MM.1S (cell line): Measurements from ENCODE around the gene USO1.

Experiments
- DNase-seq: peaks from one replicate; pipeline ENCODE4 v3.0.0-alpha.2; 2015
- H2AFZ ChIP-seq: fragments of 300-600 bp; sonication (generic); 2 replicates; pipeline ENCODE4 v1.6.0; 2016; ENCODE audit warnings: antibody characterized with exemption, low read length
- H3F3A ChIP-seq: fragments of 300-600 bp; sonication (generic); 2 replicates; pipeline ENCODE4 v1.6.1; 2016; ENCODE audit warnings: mild to moderate bottlenecking, antibody characterized with exemption, low read length, moderate library complexity, mixed read lengths; ENCODE audit not compliant: insufficient read depth
- H3K27ac ChIP-seq: fragments of 300-600 bp; sonication (generic); 2 replicates; pipeline ENCODE4 v1.5.1; 2016; ENCODE audit warnings: mild to moderate bottlenecking, low read length
- H3K27me3 ChIP-seq: fragments of 300-600 bp; sonication (generic); replicated peaks from 2 replicates; pipeline ENCODE4 v1.6.0; 2016; ENCODE audit warnings: low read length; ENCODE audit not compliant: insufficient read depth
- H3K36me3 ChIP-seq: fragments of 300-600 bp; sonication (generic); replicated peaks from 2 replicates; pipeline ENCODE4 v1.6.1; 2016; ENCODE audit warnings: mild to moderate bottlenecking, low read length, mixed read lengths; ENCODE audit not compliant: insufficient read depth
- H3K4me1 ChIP-seq: fragments of 300-600 bp; sonication (generic); 2 replicates; pipeline ENCODE4 v1.6.1; 2016; ENCODE audit warnings: low read length, mixed read lengths
- H3K4me2 ChIP-seq: fragments of 300-600 bp; sonication (generic); 2 replicates; pipeline ENCODE4 v1.6.0; 2016; ENCODE audit warnings: low read depth, low read length
- H3K4me3 ChIP-seq: fragments of 300-600 bp; sonication (generic); 2 replicates; pipeline ENCODE4 v1.5.1; 2016; ENCODE audit warnings: low read length, mixed read lengths
- H3K79me2 ChIP-seq: fragments of 300-600 bp; sonication (generic); 2 replicates; pipeline ENCODE4 v1.6.1; 2016; ENCODE audit warnings: mixed run types, low read length, mixed read lengths
- H3K9ac ChIP-seq: fragments of 300-600 bp; sonication (generic); 2 replicates; pipeline ENCODE4 v1.6.1; 2016; ENCODE audit warnings: low read length, mixed read lengths
- H3K9me2 ChIP-seq: fragments of 300-600 bp; sonication (generic); replicated peaks from 2 replicates; pipeline ENCODE4 v1.6.1; 2016; ENCODE audit warnings: mild to moderate bottlenecking, low read length, mixed read lengths; ENCODE audit not compliant: insufficient read depth
- H3K9me3 ChIP-seq: fragments of 300-600 bp; sonication (generic); replicated peaks from 2 replicates; pipeline ENCODE4 v1.6.1; 2016; ENCODE audit warnings: mild to moderate bottlenecking, low read length, mixed read lengths; ENCODE audit not compliant: insufficient read depth
- H4K20me1 ChIP-seq: fragments of 300-600 bp; sonication (generic); 2 replicates; pipeline ENCODE4 v1.6.1; 2016; ENCODE audit warnings: mild to moderate bottlenecking, low read length, moderate library complexity, mixed read lengths; ENCODE audit not compliant: insufficient read depth
- EZH2 ChIP-seq: fragments of 300-600 bp; sonication (generic); optimal IDR thresholded peaks from 2 replicates; pipeline ENCODE3; 2017; ENCODE audit warnings: low read depth, mild to moderate bottlenecking, antibody characterized with exemption, low read length, mixed read lengths
- EZH2phosphoT487 ChIP-seq: fragments of 300-600 bp; sonication (generic); IDR thresholded peaks from 2 replicates; pipeline ENCODE4 v1.6.1; 2018; ENCODE audit warnings: antibody characterized with exemption, low read length
- TF ChIP-seq, protein P1 (sequence below): fragments of 300-600 bp; sonication (generic); IDR thresholded peaks from 2 replicates; pipeline ENCODE4 v1.5.1; 2016; ENCODE audit warnings: antibody characterized with exemption, low read length, mixed read lengths

The USO1 gene

GRCh38 chr4:75752637-75753036 is 28.3 kb downstream of the USO1 start:
- Histone ChIP-seq H3K9me2 (no peaks in the 10 kb centered on the region), H3K4me2 (no peak overlapping the region), H3K4me3 (no peak overlapping the region), H3K36me3 (peaks cover 6% of the 10 kb centered on the region; the same call in 1 of the 2 replicates), H2AFZ (no peak overlapping the region), H3K4me1 (no peaks in the 10 kb centered on the region), H4K20me1 (no peaks in the 10 kb centered on the region), H3K9me3 (no peaks in the 10 kb centered on the region), H3K79me2 (no peaks in the 10 kb centered on the region), H3K27me3 (no peaks in the 10 kb centered on the region), H3F3A (no peaks in the 10 kb centered on the region), H3K9ac (no peak overlapping the region), H3K27ac (no peak overlapping the region)
- DNase-seq: no peak
- TF ChIP-seq EZH2 (no peak), EZH2phosphoT487 (no peak)
- TF ChIP-seq, protein P1, sequence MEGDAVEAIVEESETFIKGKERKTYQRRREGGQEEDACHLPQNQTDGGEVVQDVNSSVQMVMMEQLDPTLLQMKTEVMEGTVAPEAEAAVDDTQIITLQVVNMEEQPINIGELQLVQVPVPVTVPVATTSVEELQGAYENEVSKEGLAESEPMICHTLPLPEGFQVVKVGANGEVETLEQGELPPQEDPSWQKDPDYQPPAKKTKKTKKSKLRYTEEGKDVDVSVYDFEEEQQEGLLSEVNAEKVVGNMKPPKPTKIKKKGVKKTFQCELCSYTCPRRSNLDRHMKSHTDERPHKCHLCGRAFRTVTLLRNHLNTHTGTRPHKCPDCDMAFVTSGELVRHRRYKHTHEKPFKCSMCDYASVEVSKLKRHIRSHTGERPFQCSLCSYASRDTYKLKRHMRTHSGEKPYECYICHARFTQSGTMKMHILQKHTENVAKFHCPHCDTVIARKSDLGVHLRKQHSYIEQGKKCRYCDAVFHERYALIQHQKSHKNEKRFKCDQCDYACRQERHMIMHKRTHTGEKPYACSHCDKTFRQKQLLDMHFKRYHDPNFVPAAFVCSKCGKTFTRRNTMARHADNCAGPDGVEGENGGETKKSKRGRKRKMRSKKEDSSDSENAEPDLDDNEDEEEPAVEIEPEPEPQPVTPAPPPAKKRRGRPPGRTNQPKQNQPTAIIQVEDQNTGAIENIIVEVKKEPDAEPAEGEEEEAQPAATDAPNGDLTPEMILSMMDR: no peak

DNA sequence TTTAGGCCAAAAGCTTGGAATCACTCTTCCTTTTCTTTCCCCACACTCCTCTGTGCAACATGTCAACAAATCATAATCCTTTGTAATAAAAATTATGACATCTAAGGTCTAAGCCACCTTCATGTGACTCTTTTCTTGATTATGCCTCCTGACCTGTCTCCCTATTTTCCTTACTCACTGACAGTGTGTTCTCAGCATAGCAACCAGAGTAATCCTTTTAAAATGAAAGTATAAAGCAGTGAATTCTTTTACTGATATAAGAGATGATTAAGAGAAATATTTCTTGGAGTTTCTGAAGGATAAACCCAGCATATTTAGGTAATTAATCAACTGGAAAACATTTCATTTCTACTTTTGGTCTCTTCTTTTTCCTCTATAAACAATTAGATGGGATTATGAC is 44.7 kb downstream of the USO1 start:
- H3K79me2 ChIP-seq: no peaks in the 10 kb centered on the region
- no peaks in the 10 kb centered on the region for H3K9me3 ChIP-seq
- H3K9ac ChIP-seq: no peak overlapping the region
- H3F3A ChIP-seq: no peaks in the 10 kb centered on the region
- no peak for DNase-seq
- no peaks in the 10 kb centered on the region for H3K27me3 ChIP-seq
- no peaks in the 10 kb centered on the region for H4K20me1 ChIP-seq
- no peak overlapping the region for H3K4me3 ChIP-seq
- H2AFZ ChIP-seq: no peak overlapping the region
- no peak overlapping the region for H3K27ac ChIP-seq
- no peak for TF ChIP-seq EZH2
- TF ChIP-seq EZH2phosphoT487: no peak
- TF ChIP-seq, protein P1: no peak
- H3K36me3 ChIP-seq: no peaks in the 10 kb centered on the region
- H3K4me2 ChIP-seq: no peak overlapping the region
- H3K9me2 ChIP-seq: no peaks in the 10 kb centered on the region
- no peaks in the 10 kb centered on the region for H3K4me1 ChIP-seq

- H3K36me3 ChIP-seq: no peaks in the 10 kb centered on the region; the same call in 1 of the 2 replicates
- no peaks in the 10 kb centered on the region for H3K9me3 ChIP-seq
- no peak overlapping the region for H3K4me2 ChIP-seq
- no peak for DNase-seq
- H3K27ac ChIP-seq: no peak overlapping the region
- H4K20me1 ChIP-seq: no peaks in the 10 kb centered on the region
- H3K4me3 ChIP-seq: no peak overlapping the region
- no peak for TF ChIP-seq EZH2phosphoT487
- TF ChIP-seq, protein P1: no peak
- no peak overlapping the region for H3K9ac ChIP-seq
- H3F3A ChIP-seq: no peaks in the 10 kb centered on the region
- no peak overlapping the region for H2AFZ ChIP-seq
- no peaks in the 10 kb centered on the region for H3K27me3 ChIP-seq
- H3K9me2 ChIP-seq: no peaks in the 10 kb centered on the region
- no peaks in the 10 kb centered on the region for H3K79me2 ChIP-seq
- no peaks in the 10 kb centered on the region for H3K4me1 ChIP-seq
Observed at GRCh38 chr4:75771607-75772006, 47.2 kb downstream of the USO1 start.
